Measurements from ENCODE around the gene CDC34. TPM values are rescaled to one million over a fixed set of nuclear protein-coding genes. Genes with fewer than 3 reads are reported as not detected.
A peak's percentile ranks its signal among the peaks of the same experiment; 100 is the strongest.

The CDC34 gene
- total RNA-seq, 2 experiments from 2014 or later = 38.5 to 43.4 TPM

GRCh38 chr19:588093-588740 lies 56.7 kb downstream of the CDC34 start:
- Mint-ChIP-seq H3K27me3 (peaks cover 23% of the 10 kb centered on the region), H3K9me3 (no peaks in the 10 kb centered on the region), H3K27ac (no peak overlapping the region), H3K4me1 (ENCODE audit: low read depth) (peaks cover 5% of the 10 kb centered on the region), H3K36me3 (ENCODE audit: low read depth) (peaks cover under 1% of the 10 kb centered on the region), H3K4me3 (peak overlapping the region; percentile 63)
- Histone ChIP-seq H3K4me3 (ENCODE audit: low read length) (no peak overlapping the region), H3K27me3 (ENCODE audit: control insufficient read depth in 1 of 2, insufficient read depth in 2 of 2, low read length in 2 of 2) (peaks cover 25 to 30% of the 10 kb centered on the region in 2 experiments), H3K36me3 (ENCODE audit: insufficient read depth, low read length) (peaks cover 3% of the 10 kb centered on the region), H3K4me1 (ENCODE audit: insufficient read depth, low read length) (peaks cover 38% of the 10 kb centered on the region), H3K27ac (ENCODE audit: low read depth in 1 of 2, low read length in 2 of 2) (no peak overlapping the region), H3K9me3 (ENCODE audit: control insufficient read depth in 1 of 2, insufficient read depth in 1 of 2, low read length in 2 of 2) (peaks cover 0 to 28% of the 10 kb centered on the region in 2 experiments)
- DNase-seq = peak; percentile 32 to 86 (median 60)
- TF ChIP-seq CTCF (IDR thresholded peaks at IDR 0.05) = no peak
- CTCF ChIA-PET = interaction anchor here (1.2 to 1.8 kb wide), 2 partner anchors 78 to 146 kb away, joined by 3 to 6 read pairs; no protein-coding TSS in a partner anchor
- POLR2A ChIA-PET = no interaction called here
- peak; percentile 69 for ATAC-seq (ENCODE audit: poor library complexity)
- intact Hi-C loops (cut with DNase I, micrococcal nuclease) = loop anchor here in 1 of 2 experiments (1.0 to 5.0 kb wide), 2 partner anchors 23 to 74 kb away; partner anchors contain the start of gene RNF126

GRCh38 chr19:588741-589692 lies 57.5 kb downstream of the CDC34 start:
- TF ChIP-seq CTCF (IDR thresholded peaks at IDR 0.05) = no peak
- Mint-ChIP-seq H3K27me3 (peaks cover 26% of the 10 kb centered on the region), H3K4me1 (ENCODE audit: low read depth) (peaks cover 5% of the 10 kb centered on the region), H3K36me3 (ENCODE audit: low read depth) (no peaks in the 10 kb centered on the region), H3K9me3 (no peaks in the 10 kb centered on the region), H3K27ac (no peak overlapping the region), H3K4me3 (peak overlapping the region; percentile 45)
- Histone ChIP-seq H3K9me3 (ENCODE audit: control insufficient read depth in 1 of 2, insufficient read depth in 1 of 2, low read length in 2 of 2) (peaks cover 0 to 28% of the 10 kb centered on the region in 2 experiments), H3K4me1 (ENCODE audit: insufficient read depth, low read length) (peaks cover 36% of the 10 kb centered on the region), H3K27me3 (ENCODE audit: control insufficient read depth in 1 of 2, insufficient read depth in 2 of 2, low read length in 2 of 2) (peaks cover 25 to 30% of the 10 kb centered on the region in 2 experiments), H3K4me3 (ENCODE audit: low read length) (no peak overlapping the region), H3K36me3 (ENCODE audit: insufficient read depth, low read length) (no peaks in the 10 kb centered on the region), H3K27ac (ENCODE audit: low read depth in 1 of 2, low read length in 2 of 2) (no peak overlapping the region)
- ATAC-seq (ENCODE audit: poor library complexity) (no peak), DNase-seq (peak in 2 of 14 experiments; percentile 39 to 54)
- intact Hi-C loops (cut with DNase I, micrococcal nuclease) = loop anchor here in 1 of 2 experiments (1.0 to 5.0 kb wide), 2 partner anchors 22 to 73 kb away; partner anchors contain the start of gene RNF126
- POLR2A ChIA-PET = no interaction called here
- CTCF ChIA-PET = interaction anchor here (0.6 to 1.8 kb wide), 3 partner anchors 78 to 145 kb away, joined by 3 to 6 read pairs (median 3); no protein-coding TSS in a partner anchor

GRCh38 chr19:589693-590395 lies 58.3 kb downstream of the CDC34 start, which contains the start of gene HCN2:
Gene HCN2 (plus strand): TSS chr19:589881. CDS start chr19:589946, 65 bp downstream.
- H3K27me3 Mint-ChIP-seq = peaks cover 25% of the 10 kb centered on the region
- H3K36me3 ChIP-seq (ENCODE audit: insufficient read depth, low read length) = no peaks in the 10 kb centered on the region
- peaks cover 5% of the 10 kb centered on the region for H3K4me1 Mint-ChIP-seq (ENCODE audit: low read depth)
- H3K27me3 ChIP-seq (ENCODE audit: control insufficient read depth in 1 of 2, insufficient read depth in 2 of 2, low read length in 2 of 2) = peaks cover 25 to 30% of the 10 kb centered on the region in 2 experiments
- CTCF ChIA-PET = no interaction called here
- no peak within 1 kb of the TSS for H3K4me3 ChIP-seq (ENCODE audit: low read length)
- H3K9me3 Mint-ChIP-seq = no peaks in the 10 kb centered on the region
- ATAC-seq (ENCODE audit: poor library complexity) (peak; percentile 3), DNase-seq (no peak)
- no peak for TF ChIP-seq CTCF (IDR thresholded peaks at IDR 0.05)
- H3K9me3 ChIP-seq (ENCODE audit: control insufficient read depth in 1 of 2, insufficient read depth in 1 of 2, low read length in 2 of 2) = peaks cover 0 to 28% of the 10 kb centered on the region in 2 experiments
- no peak within 1 kb of the TSS for H3K27ac Mint-ChIP-seq
- intact Hi-C loops (cut with DNase I, micrococcal nuclease) = loop anchor here in 1 of 2 experiments (5.0 kb wide), 1 partner anchor 72 kb away; the partner anchor contains the start of gene RNF126
- H3K36me3 Mint-ChIP-seq (ENCODE audit: low read depth) = no peaks in the 10 kb centered on the region
- peaks cover 32% of the 10 kb centered on the region for H3K4me1 ChIP-seq (ENCODE audit: insufficient read depth, low read length)
- H3K4me3 Mint-ChIP-seq = peak within 1 kb of the TSS; percentile 45
- POLR2A ChIA-PET = no interaction called here
- H3K27ac ChIP-seq (ENCODE audit: low read depth in 1 of 2, low read length in 2 of 2) = no peak within 1 kb of the TSS
